GM19452 (cell line): ENCODE measurements around the gene PCDHGA6.

Experiments
- ATAC-seq: cut with Tn5 transposase; IDR thresholded peaks from one replicate; pipeline ENCODE4 v1.9.1; 2021; ENCODE audit not compliant: unreplicated experiment

The PCDHGA6 gene

GRCh38 chr5:141419074-141419880 is 45.6 kb downstream of the PCDHGA6 start:
- ATAC-seq = no peak

DNA sequence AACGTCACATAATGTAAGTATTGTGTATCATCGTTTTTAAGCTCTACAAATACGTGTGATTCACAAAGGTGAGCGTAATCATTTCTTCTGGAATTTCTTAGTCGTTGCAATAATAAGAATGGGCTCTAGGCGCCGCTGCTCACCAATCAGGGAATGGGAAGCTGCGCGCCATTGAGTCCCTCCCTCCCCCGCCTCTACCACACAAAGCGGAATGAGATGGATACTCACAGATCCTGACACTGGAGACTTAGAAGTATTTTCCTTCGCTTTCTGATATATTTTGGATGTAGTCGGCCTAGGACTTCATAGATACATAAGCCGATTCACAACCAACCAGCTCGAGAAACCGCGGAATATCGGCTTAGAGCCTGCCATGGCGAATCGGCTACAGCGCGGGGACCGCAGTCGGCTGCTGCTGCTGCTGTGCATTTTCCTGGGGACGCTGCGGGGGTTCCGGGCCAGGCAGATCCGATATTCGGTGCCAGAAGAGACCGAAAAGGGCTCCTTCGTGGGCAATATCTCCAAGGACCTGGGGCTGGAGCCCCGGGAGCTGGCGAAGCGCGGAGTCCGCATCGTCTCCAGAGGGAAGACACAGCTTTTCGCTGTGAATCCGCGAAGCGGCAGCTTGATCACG is 47.3 kb downstream of the PCDHGA6 start, which contains the start of gene PCDHGA11:
Gene PCDHGA11, plus strand, starts transcription at position 197 of the 634 bp plus-strand sequence. Its CDS starts 177 bp downstream, at position 374.
- peak; percentile 41 for ATAC-seq

- ATAC-seq = no peak
Observed at GRCh38 chr5:141421489-141421855, 47.8 kb downstream of the PCDHGA6 start.

GRCh38 chr5:141422742-141423291 is 49.1 kb downstream of the PCDHGA6 start:
- ATAC-seq = no peak

GRCh38 chr5:141427783-141428426 is 54.2 kb downstream of the PCDHGA6 start:
- no peak for ATAC-seq
